Stimulated activated CD4-positive, alpha-beta T cell treated with anti-CD3 and anti-CD28 coated beads, Interleukin-4, amount 100 ng/mL, for 4 hours (primary cell): Measurements from ENCODE around the gene DCTN4.
"Not testable (repeated sequence)": the region's sequence is repeated elsewhere in the genome, so short reads cannot be mapped to it uniquely, and the experiment has no call there.

ENCODE experiments used
- DNase-seq, 2 experiments: peaks; one replicate each; pipeline ENCODE4 v3.0.0-alpha.2; 2020

The DCTN4 gene

GRCh38 chr5:150758531-150759333 lies at the start of gene DCTN4:
Gene DCTN4, minus strand, starts transcription at chr5:150759017. Its CDS starts 24 bp downstream, at chr5:150758993.
- DNase-seq: peak; percentile 89 to 92

- no peak for DNase-seq
Measured at GRCh38 chr5:150804388-150804787, 45.6 kb upstream of the DCTN4 start.

GRCh38 chr5:150801117-150801927 lies 42.5 kb upstream of the DCTN4 start:
- no peak for DNase-seq

GRCh38 chr5:150797384-150797783 lies 38.6 kb upstream of the DCTN4 start:
- DNase-seq: no peak

GRCh38 chr5:150794927-150795326 lies 36.1 kb upstream of the DCTN4 start:
- DNase-seq: no peak

- not testable (repeated sequence) for DNase-seq
Measured at GRCh38 chr5:150793423-150793888, 34.6 kb upstream of the DCTN4 start.

- no peak for DNase-seq
Measured at GRCh38 chr5:150791536-150791935, 32.7 kb upstream of the DCTN4 start.

- DNase-seq: peak; percentile 45 to 83
Measured at GRCh38 chr5:150789943-150790611, 31.3 kb upstream of the DCTN4 start.

GRCh38 chr5:150789450-150789849 lies 30.6 kb upstream of the DCTN4 start:
- DNase-seq: no peak

GRCh38 chr5:150788977-150789376 lies 30.2 kb upstream of the DCTN4 start:
- no peak for DNase-seq

- DNase-seq: no peak
Measured at GRCh38 chr5:150787656-150788055, 28.8 kb upstream of the DCTN4 start.

- no peak for DNase-seq
Measured at GRCh38 chr5:150786876-150787275, 28.1 kb upstream of the DCTN4 start.

GRCh38 chr5:150785950-150786349 lies 27.1 kb upstream of the DCTN4 start:
- DNase-seq: no peak

- DNase-seq: peak; percentile 32 to 70
Measured at GRCh38 chr5:150783422-150783928, 24.7 kb upstream of the DCTN4 start.

- DNase-seq: no peak
Measured at GRCh38 chr5:150782850-150783249, 24.0 kb upstream of the DCTN4 start.

- DNase-seq: no peak
Measured at GRCh38 chr5:150781706-150782614, 23.1 kb upstream of the DCTN4 start.

- no peak for DNase-seq
Measured at GRCh38 chr5:150780816-150781221, 22.0 kb upstream of the DCTN4 start.

GRCh38 chr5:150780187-150780692 lies 21.4 kb upstream of the DCTN4 start:
- DNase-seq: no peak

GRCh38 chr5:150779397-150780186 lies 20.8 kb upstream of the DCTN4 start:
- DNase-seq: no peak

- DNase-seq: peak; percentile 67 to 72
Measured at GRCh38 chr5:150778517-150779396, 19.9 kb upstream of the DCTN4 start, which contains the start of gene SMIM3. Gene SMIM3, plus strand, starts transcription at chr5:150778757. Its CDS starts 16,684 bp downstream, at chr5:150795441.
